NT2/D1 (cell line): ENCODE measurements around the gene FKBP4.
A peak's percentile ranks its signal among the peaks of the same experiment; 100 is the strongest.

Experiments
- DNase-seq: peaks from one replicate; pipeline ENCODE4 v3.0.0-alpha.2; 2011; ENCODE audit warnings: low read depth, low spot score
- H3K27me3 ChIP-seq: 2 replicates; pipeline ENCODE4 v1.6.0; 2011; ENCODE audit warnings: mild to moderate bottlenecking; ENCODE audit not compliant: insufficient read length, insufficient read depth
- H3K36me3 ChIP-seq: 2 replicates; pipeline ENCODE4 v1.6.1; 2011; ENCODE audit warnings: mild to moderate bottlenecking, low read length, mixed read lengths; ENCODE audit not compliant: insufficient read depth, insufficient read length
- H3K4me1 ChIP-seq: 2 replicates; pipeline ENCODE4 v1.5.1; 2011; ENCODE audit not compliant: insufficient read depth, insufficient read length
- H3K4me3 ChIP-seq: 2 replicates; pipeline ENCODE4 v1.5.1; 2011; ENCODE audit warnings: low read depth; ENCODE audit not compliant: insufficient read length
- H3K9ac ChIP-seq: 2 replicates; pipeline ENCODE4 v1.6.0; 2011; ENCODE audit warnings: low read depth; ENCODE audit not compliant: insufficient read length
- H3K9me3 ChIP-seq: 2 replicates; pipeline ENCODE4 v1.5.1; 2011; ENCODE audit warnings: mild to moderate bottlenecking, low read length; ENCODE audit not compliant: insufficient read depth
- SUZ12 ChIP-seq: IDR thresholded peaks from 2 replicates; pipeline ENCODE4 v1.6.1; 2011; ENCODE audit not compliant: insufficient read length, insufficient read depth; ENCODE audit errors: extremely low read depth
- YY1 ChIP-seq: IDR thresholded peaks from 2 replicates; pipeline ENCODE4 v1.6.1; 2011; ENCODE audit not compliant: insufficient read length, insufficient read depth
- ZNF274 ChIP-seq: IDR thresholded peaks from 2 replicates; pipeline ENCODE4 v1.6.1; 2011; ENCODE audit warnings: mild to moderate bottlenecking, low read depth, low read length

FKBP4 gene

DNA sequence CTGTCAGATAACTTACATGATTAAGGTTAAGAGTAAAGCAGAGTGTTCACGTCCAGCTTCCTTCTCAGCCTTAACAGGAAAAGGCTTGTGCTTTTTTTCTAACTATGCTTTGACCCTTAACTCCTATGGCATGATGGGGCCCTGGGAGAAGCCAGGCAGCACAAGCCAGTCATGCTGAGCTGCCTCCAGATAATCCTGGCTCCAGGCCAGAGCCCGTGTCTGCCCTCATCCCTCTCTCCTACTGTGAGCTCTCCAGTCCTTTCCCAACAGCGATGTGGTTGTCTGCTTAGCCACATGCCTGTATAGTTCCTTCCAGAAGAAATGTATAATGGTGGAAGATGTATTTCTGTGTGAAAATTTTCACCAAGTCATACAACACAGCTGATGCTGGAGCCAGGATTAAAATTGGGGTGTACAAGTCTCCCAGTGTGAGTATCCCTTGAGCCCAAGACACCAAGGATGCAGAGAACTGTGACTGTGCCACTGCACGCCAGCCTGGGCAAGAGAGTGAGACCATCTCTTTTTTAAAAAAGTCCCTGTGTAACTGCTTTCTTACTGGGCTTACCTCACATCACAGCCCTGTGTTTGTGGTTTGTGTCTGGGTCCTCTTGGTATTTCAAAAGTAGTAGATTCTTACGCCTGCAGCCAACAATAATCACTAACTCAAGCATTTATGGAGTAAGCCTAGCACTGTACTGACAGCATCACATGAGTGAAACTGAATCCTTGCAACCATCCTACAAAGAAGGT, 9.8 kb downstream of the FKBP4 start:
- Histone ChIP-seq H3K9me3 (no peaks in the 10 kb centered on the region), H3K4me1 (no peaks in the 10 kb centered on the region), H3K4me3 (no peak overlapping the region), H3K27me3 (no peaks in the 10 kb centered on the region), H3K9ac (no peak overlapping the region), H3K36me3 (peaks cover 83% of the 10 kb centered on the region)
- DNase-seq: no peak
- TF ChIP-seq ZNF274: no peak
- TF ChIP-seq SUZ12: no peak
- TF ChIP-seq YY1: no peak

- no peak for DNase-seq
- Histone ChIP-seq H3K4me1 (no peaks in the 10 kb centered on the region), H3K36me3 (peaks cover 77% of the 10 kb centered on the region), H3K9me3 (no peaks in the 10 kb centered on the region), H3K9ac (no peak overlapping the region), H3K4me3 (no peak overlapping the region), H3K27me3 (no peaks in the 10 kb centered on the region)
- TF ChIP-seq YY1: no peak
- no peak for TF ChIP-seq SUZ12
- TF ChIP-seq ZNF274: no peak
These were observed 10.4 kb downstream of the FKBP4 start for GRCh38 chr12:2805143-2805520.

GRCh38 chr12:2806700-2807099, 11.9 kb downstream of the FKBP4 start:
- Histone ChIP-seq H3K27me3 (no peaks in the 10 kb centered on the region), H3K4me1 (no peaks in the 10 kb centered on the region), H3K36me3 (peaks cover 61% of the 10 kb centered on the region), H3K4me3 (no peak overlapping the region), H3K9me3 (no peaks in the 10 kb centered on the region), H3K9ac (no peak overlapping the region)
- no peak for DNase-seq
- TF ChIP-seq ZNF274 (no peak), YY1 (no peak), SUZ12 (no peak)

DNA sequence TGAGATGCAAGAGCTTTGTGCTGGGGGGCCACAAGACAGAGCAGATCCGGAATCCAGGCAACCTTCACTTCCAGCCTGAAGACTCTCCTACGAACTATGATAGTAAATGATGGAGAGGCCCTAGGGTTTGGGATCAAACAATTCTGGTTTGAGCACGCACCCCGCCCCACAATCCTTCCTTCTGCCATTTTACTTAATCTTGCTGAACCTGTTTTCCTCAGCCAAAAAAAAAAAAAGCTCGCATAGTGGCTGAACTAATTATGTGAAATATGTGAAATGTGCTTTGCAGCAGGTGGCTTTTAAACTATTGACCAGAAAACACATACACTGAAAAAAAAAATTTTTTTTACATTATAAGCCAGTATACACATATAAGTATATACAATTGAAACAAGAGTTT, 17.0 kb downstream of the FKBP4 start:
- no peak for TF ChIP-seq YY1
- TF ChIP-seq ZNF274: no peak
- TF ChIP-seq SUZ12: no peak
- no peak for DNase-seq
- no peaks in the 10 kb centered on the region for H3K4me1 ChIP-seq
- H3K9ac ChIP-seq: no peak overlapping the region
- no peak overlapping the region for H3K4me3 ChIP-seq
- no peaks in the 10 kb centered on the region for H3K27me3 ChIP-seq
- H3K9me3 ChIP-seq: no peaks in the 10 kb centered on the region
- H3K36me3 ChIP-seq: peaks cover 33% of the 10 kb centered on the region

- Histone ChIP-seq H3K9ac (peak within 1 kb of the TSS; percentile 99), H3K4me1 (no peaks in the 10 kb centered on the region), H3K9me3 (no peaks in the 10 kb centered on the region), H3K36me3 (peaks cover 34% of the 10 kb centered on the region), H3K27me3 (no peaks in the 10 kb centered on the region), H3K4me3 (peak within 1 kb of the TSS; percentile 96)
- TF ChIP-seq YY1: no peak
- no peak for TF ChIP-seq SUZ12
- no peak for TF ChIP-seq ZNF274
- peak; percentile 100 for DNase-seq
These were observed 17.8 kb downstream of the FKBP4 start, which contains the start of gene ITFG2 for GRCh38 chr12:2812290-2813213. Gene ITFG2, plus strand, starts transcription at chr12:2812668. Its CDS starts 93 bp downstream, at chr12:2812761.

DNA sequence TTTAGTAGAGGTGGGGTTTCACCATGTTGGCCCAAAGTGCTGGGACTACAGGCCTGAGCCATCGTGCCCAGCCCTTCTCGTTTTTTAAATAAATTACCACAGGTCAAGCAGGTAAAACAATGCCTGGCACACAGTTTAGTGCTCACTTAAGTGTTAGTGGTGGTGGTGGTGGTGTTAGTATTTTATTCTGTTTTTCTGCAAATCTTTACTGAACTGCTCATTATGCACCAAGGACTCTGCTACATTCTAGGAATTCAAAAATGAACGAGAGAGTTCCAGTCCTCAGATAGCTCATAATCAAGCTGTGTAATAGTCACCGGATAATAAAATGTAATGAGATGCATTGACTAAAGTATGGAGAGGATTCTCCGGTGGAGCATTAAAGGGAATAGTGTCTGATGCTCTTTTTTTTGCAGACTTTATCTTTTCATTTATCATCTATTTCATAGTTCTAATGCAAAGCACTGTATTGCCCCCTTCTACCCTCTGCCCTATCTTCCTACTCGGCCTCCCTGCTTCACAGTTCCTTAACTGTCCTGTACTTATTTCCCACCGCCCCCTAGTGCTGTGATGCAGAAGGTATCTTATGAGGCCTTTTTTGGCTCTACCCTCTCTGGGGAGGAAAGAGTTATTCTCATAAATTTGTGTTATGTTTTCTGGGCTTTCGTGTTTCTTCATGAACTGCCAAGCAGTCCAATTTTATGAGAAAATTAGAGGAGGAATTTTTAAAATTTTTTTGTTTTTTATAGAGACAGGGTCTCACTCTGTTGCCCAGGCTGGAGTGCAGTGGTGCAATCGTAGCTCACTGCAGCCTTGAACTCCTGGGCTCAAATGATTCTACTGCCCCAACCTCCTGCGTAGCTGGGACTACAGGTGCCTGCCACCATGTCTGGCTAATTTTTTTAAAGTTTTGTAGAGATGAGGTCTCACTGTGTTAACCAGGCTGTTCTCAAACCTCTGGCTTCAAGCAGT, 18.7 kb downstream of the FKBP4 start:
- peak overlapping the region; percentile 96 for H3K4me3 ChIP-seq

More for the DNA sequence above, 18.7 kb downstream of the FKBP4 start:
- peak overlapping the region; percentile 99 for H3K9ac ChIP-seq
- DNase-seq: peak; percentile 73
- no peaks in the 10 kb centered on the region for H3K4me1 ChIP-seq
- TF ChIP-seq YY1 (no peak), SUZ12 (no peak), ZNF274 (no peak)
- H3K36me3 ChIP-seq: peaks cover 40% of the 10 kb centered on the region
- H3K27me3 ChIP-seq: no peaks in the 10 kb centered on the region
- H3K9me3 ChIP-seq: no peaks in the 10 kb centered on the region
